D721Med (cell line): ENCODE results near the gene TRAPPC6A.

Experiments
- DNase-seq: peaks from one replicate; pipeline ENCODE4 v3.0.0; 2011; ENCODE audit warnings: low spot score; ENCODE audit not compliant: insufficient read length
- FAIRE-seq: peaks from 2 replicates; lab custom pipeline; 2011; peaks lifted over from hg19 to GRCh38; lab: Jason Lieb, UNC
- TF ChIP-seq, protein P1 (sequence below): IDR thresholded peaks from 2 replicates; pipeline ENCODE4 v1.5.1; 2012; ENCODE audit warnings: mild to moderate bottlenecking, control low read depth; ENCODE audit not compliant: insufficient read depth; ENCODE audit errors: missing control alignments

Gene TRAPPC6A

DNA sequence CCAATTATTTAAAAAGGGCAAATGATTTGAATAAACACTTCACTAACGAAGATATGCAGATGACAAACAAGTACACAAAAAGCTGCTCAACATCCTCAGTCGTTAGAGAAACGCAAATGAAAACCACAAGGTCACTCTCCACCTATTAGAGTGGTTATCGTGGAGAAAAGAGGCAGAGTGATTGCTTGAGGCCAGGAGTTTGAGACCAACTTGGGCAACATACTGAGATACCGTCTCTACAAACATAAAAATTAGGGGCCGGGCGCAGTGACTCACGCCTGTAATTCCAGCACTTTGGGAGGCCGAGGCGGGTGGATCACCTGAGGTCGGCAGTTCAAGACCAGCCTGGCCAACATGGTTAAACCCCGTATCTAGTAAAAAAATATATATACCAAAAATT is 27.8 kb upstream of the TRAPPC6A start:
- FAIRE-seq (no peak), DNase-seq (no peak)
- TF ChIP-seq, protein P1, sequence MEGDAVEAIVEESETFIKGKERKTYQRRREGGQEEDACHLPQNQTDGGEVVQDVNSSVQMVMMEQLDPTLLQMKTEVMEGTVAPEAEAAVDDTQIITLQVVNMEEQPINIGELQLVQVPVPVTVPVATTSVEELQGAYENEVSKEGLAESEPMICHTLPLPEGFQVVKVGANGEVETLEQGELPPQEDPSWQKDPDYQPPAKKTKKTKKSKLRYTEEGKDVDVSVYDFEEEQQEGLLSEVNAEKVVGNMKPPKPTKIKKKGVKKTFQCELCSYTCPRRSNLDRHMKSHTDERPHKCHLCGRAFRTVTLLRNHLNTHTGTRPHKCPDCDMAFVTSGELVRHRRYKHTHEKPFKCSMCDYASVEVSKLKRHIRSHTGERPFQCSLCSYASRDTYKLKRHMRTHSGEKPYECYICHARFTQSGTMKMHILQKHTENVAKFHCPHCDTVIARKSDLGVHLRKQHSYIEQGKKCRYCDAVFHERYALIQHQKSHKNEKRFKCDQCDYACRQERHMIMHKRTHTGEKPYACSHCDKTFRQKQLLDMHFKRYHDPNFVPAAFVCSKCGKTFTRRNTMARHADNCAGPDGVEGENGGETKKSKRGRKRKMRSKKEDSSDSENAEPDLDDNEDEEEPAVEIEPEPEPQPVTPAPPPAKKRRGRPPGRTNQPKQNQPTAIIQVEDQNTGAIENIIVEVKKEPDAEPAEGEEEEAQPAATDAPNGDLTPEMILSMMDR: no peak

DNA sequence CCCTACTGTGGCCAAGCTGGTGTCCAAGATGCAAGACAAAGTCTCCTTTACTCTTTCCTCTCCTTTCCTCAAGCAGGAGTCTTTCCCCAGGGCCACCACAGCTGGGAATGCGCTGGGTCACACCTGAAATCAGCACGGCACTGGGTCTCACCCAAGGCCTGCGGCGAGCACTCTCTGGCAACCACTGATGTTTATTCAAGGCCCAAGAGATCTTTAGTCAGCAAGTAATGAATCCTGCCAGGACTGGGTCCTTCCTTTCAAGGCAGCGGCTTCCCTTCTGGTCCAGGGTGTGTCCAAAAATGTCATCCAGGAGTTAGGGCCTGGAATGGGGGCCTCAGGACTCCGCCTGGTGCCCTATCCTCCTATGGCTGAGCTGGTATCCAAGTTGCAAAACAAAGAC is 24.6 kb upstream of the TRAPPC6A start:
- no peak for FAIRE-seq
- DNase-seq: no peak
- TF ChIP-seq, protein P1: no peak

DNA sequence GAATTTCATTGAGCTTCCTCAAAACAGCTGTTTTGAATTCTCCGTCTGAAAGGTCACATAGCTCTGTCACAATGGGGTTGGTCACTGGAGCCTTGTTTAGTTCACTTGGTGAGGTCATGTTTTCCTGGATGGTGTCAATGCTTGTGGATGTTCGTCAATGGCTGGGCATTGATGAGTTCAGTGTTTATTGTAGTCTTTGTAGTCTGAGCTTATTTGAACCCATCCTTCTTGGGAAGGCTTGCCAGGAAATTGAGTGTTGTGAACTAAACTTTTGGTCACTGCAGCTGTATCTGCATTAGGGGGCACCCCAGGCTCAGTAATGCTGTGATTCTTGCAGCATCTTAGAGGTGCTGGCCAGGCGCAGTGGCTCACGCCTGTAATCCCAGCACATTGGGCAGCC is 22.5 kb upstream of the TRAPPC6A start:
- TF ChIP-seq, protein P1: peak; percentile 35
- no peak for FAIRE-seq
- no peak for DNase-seq

DNA sequence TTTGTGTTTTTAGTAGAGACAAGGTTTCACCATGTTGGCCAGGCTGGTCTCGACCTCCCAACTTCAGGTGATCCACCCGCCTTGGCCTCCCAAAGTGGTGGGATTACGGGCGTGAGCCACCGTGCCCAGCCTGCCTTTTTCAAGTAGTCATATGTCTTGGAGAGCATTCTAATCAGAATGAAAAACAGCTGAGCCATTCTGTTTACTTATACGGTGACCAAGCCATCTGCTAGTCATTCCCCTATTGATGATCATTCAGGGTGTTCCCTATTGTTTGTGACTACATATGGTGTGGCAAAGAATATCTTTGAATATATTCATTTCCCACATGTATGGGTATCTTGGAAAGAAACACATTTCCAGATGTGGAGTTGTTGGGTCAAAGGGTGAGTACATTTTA is 17.7 kb upstream of the TRAPPC6A start:
- TF ChIP-seq, protein P1: no peak
- no peak for FAIRE-seq
- DNase-seq: no peak

DNA sequence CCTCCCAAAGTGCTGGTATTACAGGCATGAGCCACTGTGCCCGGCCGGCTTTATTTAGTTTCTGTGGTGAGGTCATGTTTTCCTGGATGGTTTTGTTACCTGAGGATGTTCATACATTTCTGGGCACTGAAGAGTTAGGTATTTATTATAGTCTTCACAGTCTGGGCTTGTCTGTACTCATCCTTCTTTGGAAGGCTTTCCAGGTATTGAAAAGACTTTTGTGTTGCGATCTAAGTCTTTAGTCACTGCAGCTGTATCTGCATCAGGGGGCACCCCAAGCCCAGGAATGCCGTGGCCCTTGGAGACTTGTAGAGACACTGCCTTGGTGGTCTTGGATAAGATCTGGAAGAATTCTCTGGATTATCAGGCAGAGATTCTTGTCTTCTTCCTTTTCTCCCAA is 13.3 kb upstream of the TRAPPC6A start:
- TF ChIP-seq, protein P1: no peak
- DNase-seq (no peak), FAIRE-seq (no peak)

DNA sequence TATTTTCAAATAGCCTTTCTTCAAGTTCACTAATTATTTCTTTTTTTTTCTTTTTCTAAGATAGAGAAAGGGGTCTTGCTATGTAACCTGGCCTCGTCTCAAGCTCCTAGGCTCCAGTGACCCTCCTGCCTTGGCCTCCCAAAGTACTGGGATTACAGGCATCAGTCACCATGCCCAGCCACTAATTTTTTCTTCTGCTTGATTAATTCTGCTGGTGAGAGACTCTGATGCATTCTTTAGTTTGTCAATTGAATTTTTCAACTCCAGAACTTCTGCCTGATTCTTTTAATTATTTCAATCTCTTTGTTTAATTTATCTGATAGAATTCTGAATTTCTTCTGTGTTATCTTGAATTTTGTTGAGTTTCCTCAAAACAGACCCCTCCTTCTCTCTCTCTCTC is 11.9 kb upstream of the TRAPPC6A start:
- DNase-seq: no peak
- TF ChIP-seq, protein P1: no peak
- no peak for FAIRE-seq

DNA sequence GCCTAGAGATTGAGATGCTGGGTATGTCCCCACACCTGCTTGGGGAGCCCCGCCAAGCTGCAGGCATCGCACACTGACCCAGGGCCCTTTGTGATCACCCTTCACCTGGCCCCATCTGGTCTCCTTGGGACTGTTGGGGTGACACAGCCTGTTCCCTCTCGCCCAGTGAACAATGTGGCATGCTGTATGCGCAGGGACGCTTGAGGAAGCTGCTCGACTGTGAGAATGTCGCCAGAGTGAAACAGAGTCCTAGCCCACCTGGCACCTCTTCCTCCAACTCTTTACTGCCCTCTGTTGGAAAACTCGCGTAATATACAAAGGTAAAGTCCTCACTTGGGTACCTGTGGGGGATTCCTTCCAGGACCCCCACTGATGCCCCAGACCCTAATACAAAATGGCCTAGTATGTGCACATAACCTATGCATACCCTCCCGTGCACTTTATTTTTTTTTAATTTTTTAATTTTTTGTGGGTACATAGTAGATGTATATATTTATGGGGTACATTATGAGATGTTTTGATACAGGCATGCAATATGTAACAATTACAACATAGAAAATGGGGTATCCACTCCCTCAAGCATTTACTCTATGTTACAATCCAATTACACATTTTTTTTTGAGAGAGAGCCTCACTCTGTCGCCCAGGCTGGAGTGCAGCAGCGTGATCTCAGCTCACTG is 9.5 kb upstream of the TRAPPC6A start:
- TF ChIP-seq, protein P1: peak; percentile 43
- peak; percentile 57 for DNase-seq
- FAIRE-seq: no peak
